Neuronal stem cell (in vitro differentiated cells): Measurements from ENCODE around the gene CDC20B. TPM values are rescaled to one million over a fixed set of nuclear protein-coding genes. Genes with fewer than 3 reads are reported as not detected.

Experiments
- DNase-seq: peaks from one replicate; pipeline ENCODE4 v3.0.0-alpha.2; 2013; ENCODE audit warnings: low spot score
- H2AFZ ChIP-seq: one replicate; pipeline ENCODE4 v1.6.1; 2013; ENCODE audit warnings: mild to moderate bottlenecking, low read length, inconsistent platforms
- H2AK5ac ChIP-seq: 2 replicates; pipeline ENCODE4 v1.6.1; 2013; ENCODE audit warnings: low read depth, mild to moderate bottlenecking, inconsistent platforms, low read length, moderate library complexity, mixed read lengths
- H2BK120ac ChIP-seq: 2 replicates; pipeline ENCODE4 v1.6.1; 2013; ENCODE audit warnings: low read depth, mild to moderate bottlenecking, inconsistent platforms, low read length, moderate library complexity, mixed read lengths
- H2BK12ac ChIP-seq: one replicate; pipeline ENCODE4 v1.6.1; 2013; ENCODE audit warnings: low read length, inconsistent platforms
- H2BK15ac ChIP-seq: 2 replicates; pipeline ENCODE4 v1.6.1; 2013; ENCODE audit warnings: mild to moderate bottlenecking, low read length, inconsistent platforms, mixed read lengths
- H2BK5ac ChIP-seq: one replicate; pipeline ENCODE4 v1.6.1; 2013; ENCODE audit warnings: inconsistent platforms, mild to moderate bottlenecking, low read length, moderate library complexity
- H3K14ac ChIP-seq: one replicate; pipeline ENCODE4 v1.6.1; 2013; ENCODE audit warnings: low read length, inconsistent platforms
- H3K18ac ChIP-seq: 2 replicates; pipeline ENCODE4 v1.6.1; 2013; ENCODE audit warnings: low read length, inconsistent platforms
- H3K23ac ChIP-seq: 2 replicates; pipeline ENCODE4 v1.6.1; 2013; ENCODE audit warnings: low read depth, mild to moderate bottlenecking, mixed read lengths, low read length, inconsistent platforms; ENCODE audit not compliant: poor library complexity
- H3K27ac ChIP-seq: replicated peaks from 3 replicates; pipeline ENCODE4 v1.5.1; 2013; ENCODE audit warnings: low read length, inconsistent platforms
- H3K27me3 ChIP-seq, 3 experiments: 2 replicates each; pipeline ENCODE4 v1.6.1; 2013; ENCODE audit warnings: low read length in 3 of 3, mild to moderate bottlenecking in 2 of 3, inconsistent platforms in 1 of 3, low read depth in 1 of 3, mixed read lengths in 1 of 3, moderate library complexity in 1 of 3; ENCODE audit not compliant: control insufficient read depth in 3 of 3, insufficient read depth in 3 of 3
- H3K36me3 ChIP-seq, 2 donors: replicated peaks in 1 of 2; 2 replicates each; pipeline ENCODE4 v1.6.1; 2013; ENCODE audit warnings: low read length in 2 of 2; ENCODE audit not compliant: control insufficient read depth in 2 of 2, insufficient read depth in 2 of 2
- H3K4ac ChIP-seq: 2 replicates; pipeline ENCODE4 v1.6.1; 2013; ENCODE audit warnings: inconsistent platforms, mild to moderate bottlenecking, low read length, moderate library complexity
- H3K4me1 ChIP-seq, 2 donors: 1 replicate in 1 of 2; 2 replicates in 1 of 2; pipeline ENCODE4 v1.6.1; 2013; ENCODE audit warnings: low read length in 2 of 2, low read depth in 1 of 2; ENCODE audit not compliant: control insufficient read depth in 2 of 2, insufficient read depth in 1 of 2
- H3K4me2 ChIP-seq: one replicate; pipeline ENCODE4 v1.6.1; 2013; ENCODE audit warnings: mild to moderate bottlenecking, low read length, inconsistent platforms; ENCODE audit not compliant: insufficient read depth, poor library complexity, severe bottlenecking
- H3K4me3 ChIP-seq, 2 donors: 2 replicates each; pipeline ENCODE4 v1.5.1; 2013; ENCODE audit warnings: low read length in 2 of 2, mild to moderate bottlenecking in 2 of 2, inconsistent platforms in 1 of 2, moderate library complexity in 1 of 2
- H3K79me1 ChIP-seq: one replicate; pipeline ENCODE4 v1.6.1; 2013; ENCODE audit warnings: low read depth, mild to moderate bottlenecking, inconsistent platforms, low read length, moderate library complexity
- H3K9ac ChIP-seq: one replicate; pipeline ENCODE4 v1.6.1; 2013; ENCODE audit warnings: mild to moderate bottlenecking, low read depth, low read length, inconsistent platforms; ENCODE audit not compliant: poor library complexity
- H3K9me3 ChIP-seq, 2 donors: replicated peaks in 1 of 2; 2 replicates each; pipeline versions ENCODE3 to v1.6.1; 2013; ENCODE audit warnings: low read length in 2 of 2, mild to moderate bottlenecking in 2 of 2, inconsistent platforms in 1 of 2, low read depth in 1 of 2, mixed read lengths in 1 of 2, moderate library complexity in 1 of 2; ENCODE audit not compliant: control insufficient read depth in 2 of 2, insufficient read depth in 1 of 2
- H4K8ac ChIP-seq: one replicate; pipeline ENCODE4 v1.6.1; 2013; ENCODE audit warnings: low read depth, mild to moderate bottlenecking, inconsistent platforms, low read length, moderate library complexity
- H4K91ac ChIP-seq: one replicate; pipeline ENCODE4 v1.6.1; 2013; ENCODE audit warnings: low read length, low read depth, mild to moderate bottlenecking, inconsistent platforms; ENCODE audit not compliant: poor library complexity
- WGBS, 2 donors: extraction: QIAGEN DNeasy Blood & Tissue Kit; methylation state at CpG; one replicate each; pipeline ENCODE4 v1.1.7; 2013; ENCODE audit warnings: missing lambda C conversion rate in 2 of 2, mixed read lengths in 1 of 2; ENCODE audit not compliant: insufficient read length in 2 of 2, insufficient replicate concordance in 1 of 2; ENCODE audit errors: extremely low coverage in 2 of 2; 5-methylcytosine and 5-hydroxymethylcytosine counted together
- small RNA-seq: library from polyadenylated mRNA; stranded (forward); fragments of <200 nt; extraction: miRNeasy Mini kit (QIAGEN cat#:217004); gene quantifications from one replicate; pipeline ENCODE3, GENCODE V24; 2013; ENCODE audit not compliant: insufficient read depth

Gene CDC20B

DNA sequence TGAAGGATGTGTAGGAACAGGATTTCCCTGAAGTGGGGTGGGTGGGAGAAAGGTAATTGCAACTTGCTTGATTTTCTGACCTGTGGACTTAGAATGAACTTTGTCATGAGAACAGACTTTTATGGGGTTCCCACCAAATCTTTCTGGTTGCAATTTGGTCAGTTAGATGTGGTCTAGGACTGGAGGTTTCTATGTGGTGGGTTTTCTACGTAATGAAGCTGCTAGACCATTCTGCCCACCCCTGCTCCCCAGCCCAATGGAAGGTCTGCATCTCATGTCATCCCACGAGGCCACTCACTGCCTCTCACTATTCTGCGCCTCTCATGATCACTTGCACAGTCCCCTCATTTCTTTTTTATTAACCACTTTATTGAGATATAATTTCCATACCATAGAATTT lies 108.5 kb downstream of the CDC20B start:
- Histone ChIP-seq H2AFZ (no peak overlapping the region), H3K4me1 (no peaks in the 10 kb centered on the region), H4K8ac (no peak overlapping the region), H4K91ac (no peak overlapping the region), H3K9me3 (no peaks in the 10 kb centered on the region), H2BK120ac (no peak overlapping the region), H3K79me1 (no peaks in the 10 kb centered on the region), H2AK5ac (no peak overlapping the region), H3K14ac (no peak overlapping the region), H3K4me3 (no peak overlapping the region), H2BK15ac (no peak overlapping the region), H3K18ac (no peak overlapping the region), H2BK5ac (no peak overlapping the region), H3K27ac (no peak overlapping the region), H2BK12ac (no peak overlapping the region), H3K27me3 (no peaks in the 10 kb centered on the region), H3K9ac (no peak overlapping the region), H3K4ac (no peak overlapping the region), H3K4me2 (no peak overlapping the region), H3K23ac (no peak overlapping the region), H3K36me3 (no peaks in the 10 kb centered on the region)
- DNase-seq: no peak
- WGBS, 2 donors: no CpG with 5 or more reads among the region's 3 CpGs

DNA sequence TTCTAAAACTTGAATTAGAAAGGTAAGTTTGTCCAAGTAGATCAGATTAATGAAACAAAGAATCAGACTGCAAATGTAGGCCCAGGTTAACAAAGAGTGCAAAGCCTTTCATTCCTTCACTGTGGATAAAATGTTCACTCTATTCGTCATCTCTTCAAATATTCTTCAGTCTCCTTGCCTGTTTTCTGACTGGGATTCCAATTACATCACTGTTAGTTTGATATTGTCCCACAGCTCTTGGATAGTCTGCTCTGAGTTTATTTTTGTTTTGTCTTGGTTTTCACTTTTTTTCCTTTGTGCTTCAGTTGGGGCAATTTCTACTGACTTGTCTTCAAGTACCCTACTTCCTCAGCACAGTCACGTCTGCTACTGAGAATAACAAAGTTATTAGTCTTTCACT lies 109.1 kb downstream of the CDC20B start:
- Histone ChIP-seq H3K36me3 (no peaks in the 10 kb centered on the region), H3K4me2 (no peak overlapping the region), H3K23ac (no peak overlapping the region), H2BK15ac (no peak overlapping the region), H4K8ac (no peak overlapping the region), H3K79me1 (no peaks in the 10 kb centered on the region), H3K4me3 (no peak overlapping the region), H3K14ac (no peak overlapping the region), H4K91ac (no peak overlapping the region), H2AFZ (no peak overlapping the region), H2AK5ac (no peak overlapping the region), H2BK120ac (no peak overlapping the region), H2BK12ac (no peak overlapping the region), H3K18ac (no peak overlapping the region), H3K27me3 (no peaks in the 10 kb centered on the region), H3K27ac (no peak overlapping the region), H3K9ac (no peak overlapping the region), H3K4me1 (no peaks in the 10 kb centered on the region), H3K9me3 (no peaks in the 10 kb centered on the region), H3K4ac (no peak overlapping the region), H2BK5ac (no peak overlapping the region)
- no CpG with 5 or more reads among the region's 2 CpGs for WGBS, 2 donors
- DNase-seq: no peak

DNA sequence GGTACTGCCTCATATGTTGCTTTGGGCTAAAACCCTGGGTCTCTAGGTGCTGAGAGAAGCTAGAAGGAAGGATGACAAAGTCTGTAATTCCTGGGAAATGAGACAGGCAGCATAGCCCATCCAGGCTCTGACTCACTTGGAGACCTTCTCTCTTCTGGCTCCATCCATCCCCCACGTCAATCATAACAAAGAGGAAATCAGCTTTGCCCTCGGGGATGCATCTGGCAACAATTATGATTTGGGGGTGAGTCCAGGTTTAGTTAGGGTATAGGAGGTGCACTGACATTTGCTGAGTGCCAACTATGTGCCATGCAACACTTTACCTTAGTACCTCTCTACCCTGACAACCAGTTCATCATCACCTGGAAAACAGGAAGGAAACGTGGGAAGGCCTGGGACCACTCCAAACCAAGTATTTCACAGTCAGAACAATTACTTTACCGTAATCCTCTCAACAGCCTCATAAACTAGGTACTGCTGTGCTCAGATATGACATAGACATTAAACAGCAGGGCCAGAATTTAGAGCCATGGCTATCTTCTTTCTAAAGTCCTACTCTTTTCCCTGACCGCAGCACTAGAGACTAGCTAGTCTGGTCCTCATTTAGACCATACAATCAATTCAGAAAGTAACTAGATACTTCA lies 109.6 kb downstream of the CDC20B start:
- Histone ChIP-seq H2AK5ac (no peak overlapping the region), H3K27me3 (no peaks in the 10 kb centered on the region), H4K91ac (no peak overlapping the region), H3K27ac (no peak overlapping the region), H3K4me1 (no peaks in the 10 kb centered on the region), H3K4ac (no peak overlapping the region), H2BK120ac (no peak overlapping the region), H2BK15ac (no peak overlapping the region), H3K23ac (no peak overlapping the region), H3K4me2 (no peak overlapping the region), H3K9ac (no peak overlapping the region), H4K8ac (no peak overlapping the region), H3K79me1 (no peaks in the 10 kb centered on the region), H3K36me3 (no peaks in the 10 kb centered on the region), H2BK12ac (no peak overlapping the region), H3K14ac (no peak overlapping the region), H2AFZ (no peak overlapping the region), H3K4me3 (no peak overlapping the region), H3K18ac (no peak overlapping the region), H3K9me3 (no peaks in the 10 kb centered on the region), H2BK5ac (no peak overlapping the region)
- no peak for DNase-seq
- no CpG with 5 or more reads among the region's 5 CpGs for WGBS, 2 donors

Small RNA genes within 50 kb of the gene (small RNA-seq; reads per million reads assigned to genes)
- gene MIR449A (1.2 reads per million), gene MIR449B (not detected), gene MIR449C (11.0 reads per million, percentile 61 among the genes with 10 or more reads in this experiment)
